Smooth muscle cell of the brain vasculature (primary cell): ENCODE results near the gene STEAP3.

ENCODE experiments used
- DNase-seq: peaks from one replicate; pipeline ENCODE4 v3.0.0-alpha.2; 2012; ENCODE audit warnings: low read depth, low spot score

The STEAP3 gene

DNA sequence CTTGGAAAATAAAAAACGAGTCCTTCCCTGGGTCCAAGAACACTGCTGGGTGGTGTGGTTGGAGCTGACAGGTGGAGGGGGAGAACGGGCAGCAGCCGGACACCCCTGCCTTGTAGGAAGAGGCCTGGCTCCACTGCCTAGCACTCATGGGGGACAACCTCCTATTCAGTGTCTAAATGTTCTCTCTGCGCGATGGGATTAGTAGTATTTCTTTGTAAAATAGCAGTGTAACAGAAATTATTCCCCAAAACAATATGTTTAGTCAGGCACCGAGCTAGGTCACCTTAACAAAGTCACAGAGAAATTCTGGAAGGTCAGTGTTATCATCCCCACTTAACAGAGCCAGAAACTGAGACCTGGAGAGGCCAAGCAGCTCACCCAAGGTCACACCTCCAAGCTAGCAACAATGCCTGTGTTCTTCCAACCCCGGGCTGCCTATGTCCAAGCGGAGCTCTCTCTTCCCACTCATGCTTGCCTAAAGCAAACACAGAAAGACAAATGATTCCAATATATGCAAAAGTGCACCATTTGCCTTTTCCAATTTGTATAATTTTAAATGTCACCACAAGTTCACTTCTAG lies 68.0 kb downstream of the STEAP3 start:
- DNase-seq, result no peak

DNA sequence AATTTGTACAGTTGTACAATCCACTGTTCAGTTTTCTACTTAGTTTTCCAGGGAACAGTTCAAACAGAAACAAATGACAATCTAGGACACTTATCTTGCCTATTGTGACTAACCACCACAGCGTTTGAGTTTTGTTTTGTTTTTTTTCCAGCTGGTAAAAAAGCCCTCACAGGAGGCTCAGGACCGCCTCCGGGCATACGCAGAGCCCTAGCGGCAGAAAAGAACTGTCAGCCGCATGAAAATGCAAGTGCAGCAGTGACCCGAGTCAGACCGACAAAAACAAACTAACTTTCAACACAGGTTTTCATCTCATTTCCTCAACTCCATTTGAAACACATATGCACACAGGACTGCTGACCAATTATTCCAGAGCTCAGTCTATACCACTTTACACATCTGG lies 68.6 kb downstream of the STEAP3 start:
- DNase-seq, result no peak

DNA sequence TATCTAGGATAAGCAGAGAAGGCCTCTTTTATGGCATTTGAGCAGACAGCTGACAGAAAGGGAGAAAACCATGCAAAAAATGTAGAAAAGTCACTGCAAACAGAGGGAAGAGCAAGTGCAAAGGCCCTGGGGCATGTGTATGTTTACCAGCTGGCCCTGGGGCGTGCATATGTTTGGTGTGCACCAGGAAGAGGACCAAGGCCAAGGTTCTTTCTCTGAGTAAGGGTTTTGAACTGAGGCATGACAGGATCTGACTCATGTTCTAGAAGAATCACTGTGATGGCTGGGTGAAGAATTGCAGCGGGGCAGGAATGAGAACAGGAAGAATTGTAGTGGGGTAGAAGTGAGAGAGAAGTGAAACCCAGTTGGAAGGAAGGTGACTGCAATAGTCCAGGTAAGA lies 69.6 kb downstream of the STEAP3 start:
- DNase-seq, result no peak

DNA sequence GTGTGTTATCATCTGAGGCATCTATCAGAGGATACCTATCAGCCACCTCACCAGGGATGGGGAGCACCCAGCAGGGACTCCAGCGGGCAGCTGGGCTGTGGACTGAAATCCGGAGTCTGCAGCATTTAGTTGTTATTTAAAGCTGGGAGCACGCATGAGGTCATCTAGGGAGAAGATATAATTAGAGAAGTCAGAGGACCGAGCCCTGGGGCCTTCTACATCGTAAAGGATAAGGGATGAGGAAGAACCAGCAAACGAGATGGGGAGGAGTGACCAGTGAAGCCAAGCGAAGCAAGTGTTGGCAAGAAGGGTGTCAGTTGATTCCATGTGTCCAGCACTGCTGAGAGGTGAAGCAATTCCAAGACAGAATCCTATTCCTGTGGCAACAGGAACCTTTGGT lies 70.3 kb downstream of the STEAP3 start:
- DNase-seq, result no peak

DNA sequence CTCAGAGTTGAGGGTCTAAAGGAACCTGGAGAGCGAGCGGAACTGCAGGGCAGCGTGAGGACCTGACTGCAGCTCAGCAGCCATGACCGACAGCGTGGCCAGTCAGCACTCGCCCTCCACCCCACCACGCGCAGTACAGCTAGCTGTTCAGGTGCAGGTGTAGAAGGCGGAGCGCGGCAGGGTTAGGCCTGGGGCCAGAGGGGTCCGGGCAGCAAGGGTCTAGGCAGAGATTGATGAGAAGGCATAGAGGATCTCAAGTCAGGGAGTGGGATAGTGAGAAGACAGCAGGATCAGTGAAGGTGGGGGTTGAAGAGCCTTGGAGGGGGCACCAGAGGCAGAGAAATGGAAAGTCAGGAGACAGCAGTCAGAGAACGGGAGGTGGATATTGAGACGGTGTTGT lies 71.0 kb downstream of the STEAP3 start:
- DNase-seq, result no peak

DNA sequence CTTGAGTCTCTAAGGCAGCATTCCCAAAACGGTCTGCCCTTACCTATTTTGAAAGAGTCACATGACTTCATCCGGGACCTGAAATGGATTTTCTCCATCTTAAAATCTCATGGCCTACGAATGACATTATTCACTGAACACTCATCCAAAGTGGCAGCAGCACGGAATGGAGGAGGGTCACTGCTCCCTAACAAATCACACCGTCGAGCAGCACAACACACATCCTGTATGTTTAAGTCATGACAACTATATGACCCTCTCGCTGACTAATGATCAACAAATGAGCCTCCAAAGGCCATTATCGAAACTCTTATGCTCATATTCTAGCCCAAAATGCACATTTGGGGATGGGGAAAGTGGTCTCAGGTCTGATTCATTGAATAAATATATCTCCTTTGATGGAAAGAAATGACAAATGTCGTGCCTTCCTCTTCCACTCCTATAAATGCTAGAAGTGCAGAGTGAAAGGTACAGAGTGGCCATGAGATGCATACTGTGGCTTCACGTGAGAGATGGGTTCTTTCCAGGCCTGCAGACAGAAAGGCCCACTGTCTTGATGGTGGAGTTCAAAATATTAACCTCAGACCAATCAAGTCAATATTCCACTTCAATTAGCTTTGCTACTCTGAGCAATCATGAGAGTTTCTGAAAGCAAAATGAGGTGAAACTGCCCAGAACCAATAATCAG lies 72.2 kb downstream of the STEAP3 start:
- no peak for DNase-seq

DNA sequence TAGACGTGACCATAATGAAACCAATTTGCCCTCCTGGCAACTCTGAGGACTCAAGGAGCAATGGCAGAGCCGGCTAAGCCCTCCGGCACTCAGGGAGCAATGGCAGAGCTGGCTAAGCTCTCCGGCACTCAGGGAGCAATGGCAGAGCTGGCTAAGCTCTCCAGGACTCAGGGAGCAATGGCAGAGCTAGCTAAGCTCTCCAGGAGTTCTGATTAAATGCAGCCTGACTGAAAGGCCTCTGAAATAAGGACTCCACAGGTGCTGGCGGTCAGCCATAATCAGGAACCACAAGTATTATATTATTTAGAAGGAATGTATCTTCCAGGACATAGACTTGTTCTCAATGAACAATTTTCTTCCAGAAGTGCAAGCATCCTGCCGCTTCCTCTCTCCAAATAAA lies 77.8 kb downstream of the STEAP3 start:
- peak; percentile 59 for DNase-seq

DNA sequence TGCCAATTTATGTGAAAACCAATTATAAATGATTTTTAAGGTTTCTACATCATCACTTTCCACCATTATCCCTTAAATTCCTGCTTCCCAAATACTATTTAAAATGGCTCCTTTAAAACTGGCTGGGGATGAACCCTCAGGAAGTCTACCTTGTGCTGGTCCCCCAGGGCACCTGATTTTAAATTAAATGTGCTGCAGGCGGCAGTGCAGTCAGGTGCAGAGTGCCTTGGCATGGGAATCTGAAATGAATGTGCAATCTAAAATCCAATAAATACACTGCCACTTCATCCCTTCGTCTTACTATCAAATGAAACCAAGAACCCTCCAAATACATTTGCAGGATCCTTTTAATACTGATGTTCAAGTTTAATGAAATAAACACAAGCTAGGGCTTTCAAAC lies 81.2 kb downstream of the STEAP3 start:
- no peak for DNase-seq

DNA sequence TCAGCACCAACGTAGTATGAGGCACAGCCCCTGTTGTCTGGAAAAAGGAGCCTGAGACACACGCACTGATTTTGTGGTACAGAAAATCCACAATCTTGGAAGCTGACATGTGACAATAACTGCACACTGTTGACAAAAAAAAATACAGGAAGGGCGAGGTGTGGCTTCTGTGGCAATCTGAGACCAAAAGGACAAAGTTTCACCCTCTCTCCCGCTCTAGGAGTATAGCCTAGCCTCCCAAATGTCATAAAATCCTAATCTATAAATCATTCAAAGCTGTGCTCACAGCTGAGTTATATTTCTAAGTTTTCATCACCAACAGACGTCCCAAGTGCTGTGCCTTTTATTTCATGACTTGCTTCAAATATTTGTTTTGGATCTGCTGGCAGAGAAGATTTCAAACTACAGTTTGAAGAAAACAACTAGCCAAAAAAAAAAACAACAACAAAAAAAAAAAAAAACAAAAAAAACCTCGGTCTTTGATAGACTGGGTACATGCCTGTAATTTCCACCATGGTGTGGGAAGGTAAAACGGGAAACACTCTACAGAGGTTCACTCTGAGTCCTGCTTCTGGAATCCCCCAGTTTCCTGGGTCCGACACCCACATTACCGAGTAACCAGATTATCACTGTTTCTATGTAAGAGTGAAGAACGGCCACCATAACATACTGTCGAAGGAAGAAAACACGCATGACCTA lies 82.0 kb downstream of the STEAP3 start:
- no peak for DNase-seq

DNA sequence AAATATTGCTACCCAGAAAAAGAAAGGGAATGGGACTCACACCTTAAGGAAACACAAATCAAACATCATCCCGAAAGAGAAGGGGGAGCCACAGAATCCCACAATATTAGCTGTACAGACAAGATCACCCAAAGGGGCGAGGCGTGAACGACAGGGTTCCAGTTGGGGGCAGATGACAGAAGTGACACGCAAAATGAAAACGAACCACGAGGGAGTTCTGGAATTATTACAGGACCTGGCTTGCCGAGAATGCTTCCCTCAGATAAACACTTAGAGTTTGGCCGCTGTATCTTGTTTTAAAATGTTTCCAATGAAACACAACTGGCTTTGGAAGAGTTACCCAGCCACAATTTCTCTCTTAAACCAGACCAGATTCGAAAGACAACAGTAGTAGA lies 82.6 kb downstream of the STEAP3 start:
- no peak for DNase-seq

DNA sequence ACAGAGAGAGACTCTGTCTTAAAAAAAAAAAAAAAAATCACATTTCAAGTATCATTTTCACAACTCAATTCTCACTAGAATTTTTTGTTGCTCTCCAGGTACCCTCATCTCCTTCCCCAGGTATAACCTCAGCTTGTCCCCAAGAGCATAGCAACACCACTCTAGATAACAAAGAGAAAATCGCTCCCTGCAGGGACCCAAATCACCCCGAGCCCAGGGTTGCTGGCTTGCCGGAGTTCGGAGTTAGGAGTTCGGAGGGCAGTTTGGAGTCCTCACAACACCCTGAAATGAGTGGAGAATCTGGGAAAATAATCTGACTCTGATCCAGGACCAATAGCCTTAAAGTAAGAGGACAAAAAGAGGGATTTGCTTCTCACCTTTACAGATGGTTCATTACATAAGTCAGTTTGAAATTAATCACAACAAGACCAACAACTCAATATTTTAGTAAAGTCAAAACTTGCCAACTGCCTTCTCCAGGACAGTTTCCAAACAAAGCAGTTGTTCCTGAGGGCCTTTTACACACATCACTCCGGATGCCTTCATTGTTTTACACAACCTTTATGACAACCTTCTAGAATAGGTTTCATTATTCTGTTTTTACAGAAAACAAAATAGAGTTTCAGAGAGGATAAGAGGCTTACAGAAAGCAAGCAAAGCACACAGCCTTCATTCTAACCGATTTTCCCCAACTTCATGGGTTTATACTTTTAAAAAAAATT lies 83.9 kb downstream of the STEAP3 start:
- DNase-seq, result no peak

DNA sequence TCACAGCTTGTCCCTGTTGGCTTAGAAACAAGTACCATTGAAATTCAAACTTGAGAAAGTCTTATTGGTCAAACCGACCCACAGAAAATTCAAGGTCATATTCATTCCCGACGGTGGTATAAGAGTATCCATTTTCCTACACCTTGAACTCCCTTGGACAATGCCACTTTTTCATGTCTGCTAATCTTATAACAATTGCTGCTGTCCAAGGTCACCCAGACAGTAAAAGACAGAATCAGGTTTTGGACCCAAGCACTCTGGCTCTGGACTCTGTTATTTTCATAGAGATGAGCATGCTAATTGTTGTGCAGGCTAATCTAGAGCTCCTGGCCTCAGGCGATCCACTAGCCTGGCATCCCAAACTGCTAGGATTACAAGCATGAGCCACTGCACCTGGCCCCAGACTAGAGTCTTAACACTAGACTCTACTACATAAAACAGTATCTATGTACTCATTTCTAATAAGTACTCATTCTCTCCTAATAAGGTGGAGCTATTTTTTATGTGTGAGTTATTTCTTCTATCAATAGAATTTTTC lies 85.2 kb downstream of the STEAP3 start:
- no peak for DNase-seq

DNA sequence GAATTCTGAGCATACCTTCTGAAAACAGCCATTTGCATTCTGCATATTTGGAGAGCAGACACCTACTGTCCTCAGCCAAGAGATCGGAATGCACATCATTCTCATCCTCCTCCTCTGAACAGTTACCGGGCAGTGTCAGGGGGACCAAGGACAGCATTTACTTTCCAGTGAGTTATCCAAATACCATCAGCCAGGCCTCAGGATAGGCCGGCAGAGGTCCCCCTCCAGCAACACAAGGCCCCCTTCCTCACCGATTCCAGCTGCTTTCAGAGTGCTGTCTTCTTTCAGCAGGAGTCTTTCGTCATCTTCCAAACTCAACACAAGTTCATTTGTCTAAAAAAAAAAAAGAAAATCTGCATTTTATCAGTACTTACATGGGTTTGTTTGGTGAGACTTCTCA lies 87.7 kb downstream of the STEAP3 start:
- DNase-seq, result no peak

DNA sequence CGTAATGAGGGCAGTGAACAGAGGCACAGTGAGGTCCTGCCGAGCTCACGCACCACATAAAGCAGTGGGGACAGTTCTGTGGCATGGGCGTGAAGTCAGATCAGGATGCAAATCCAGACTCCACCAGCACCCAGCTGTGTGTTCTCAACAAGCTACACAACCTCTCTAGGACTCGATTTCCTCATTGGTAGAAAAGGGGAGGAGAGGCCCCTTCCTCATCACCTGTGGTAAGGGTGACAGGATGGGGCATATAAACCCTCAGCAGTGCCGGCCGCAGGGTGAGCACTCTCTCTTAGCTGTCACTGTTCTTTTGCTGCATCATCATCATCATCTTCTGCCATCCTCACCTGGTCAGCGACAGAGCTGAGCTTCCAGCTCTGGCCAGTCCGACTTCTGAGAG lies 88.2 kb downstream of the STEAP3 start:
- no peak for DNase-seq
